Kasumi-1 (cell line): ENCODE measurements around the gene SLCO2A1.

Experiments
- DNase-seq, 2 experiments: peaks; one replicate each; lab custom pipeline; 2025; lab: John Stamatoyannopoulos, UW

Gene SLCO2A1

DNA sequence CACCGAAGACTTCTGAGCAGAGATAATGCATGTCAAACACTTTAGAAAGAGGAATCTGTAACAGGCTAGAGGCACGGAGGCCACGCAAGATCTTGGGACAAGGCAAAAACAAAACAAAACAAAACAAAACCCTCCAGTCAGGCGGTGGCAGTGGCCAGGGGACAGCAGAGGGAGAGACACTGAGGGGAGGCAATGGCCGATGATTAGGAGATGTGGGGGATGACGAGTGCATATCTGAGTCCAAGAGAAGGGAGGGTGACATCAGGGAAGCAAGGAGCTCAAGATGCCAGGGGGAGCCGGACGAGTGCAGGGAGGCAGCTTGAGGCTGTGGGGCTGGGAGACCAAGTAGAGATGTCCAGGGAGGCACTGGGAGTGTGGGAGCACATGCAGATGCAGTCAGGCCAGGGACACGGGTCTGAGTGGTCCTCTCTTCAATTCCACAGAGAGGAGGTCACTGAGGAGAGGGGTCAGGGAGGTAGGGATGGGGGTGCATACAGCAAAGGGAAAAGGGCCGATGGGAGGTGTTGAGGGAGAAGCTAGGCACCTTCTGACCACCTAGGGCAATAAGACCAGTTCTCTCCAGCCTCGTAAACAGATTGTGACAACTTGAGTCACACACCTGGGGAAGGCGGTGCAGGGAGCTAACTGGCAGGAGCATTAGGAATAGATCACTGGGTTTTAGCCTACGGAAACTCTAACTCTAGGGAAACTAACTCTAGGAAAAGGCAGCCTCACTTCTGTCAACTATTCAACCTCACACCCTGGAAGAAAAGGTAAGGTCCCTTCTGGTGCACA, 29.6 kb downstream of the SLCO2A1 start:
- no peak for DNase-seq

DNA sequence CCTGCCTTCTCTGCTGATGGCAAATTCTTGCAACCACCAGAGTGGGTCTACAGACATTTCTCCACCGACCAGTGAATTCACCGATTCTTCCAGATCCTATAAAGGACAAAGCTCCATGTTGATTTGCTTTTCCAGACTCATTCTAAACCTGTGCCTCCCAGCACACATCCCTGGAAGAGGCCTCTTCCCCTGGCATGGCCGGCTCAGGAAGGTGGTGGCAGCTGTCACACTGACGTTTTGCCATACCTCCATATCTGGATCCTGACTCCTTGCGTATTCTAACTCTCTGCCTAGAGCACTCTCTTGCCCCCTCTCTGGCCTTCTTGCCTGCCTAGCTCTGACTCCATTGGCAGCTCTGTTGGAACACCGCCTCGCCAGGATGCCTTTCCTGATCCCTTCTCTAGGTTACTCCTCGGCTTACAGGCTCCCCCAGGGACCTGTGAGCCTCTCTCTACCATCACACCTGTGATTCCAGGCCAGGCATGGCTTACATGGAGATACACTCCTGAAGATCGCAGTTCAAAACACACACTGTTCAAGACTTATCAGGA, 31.0 kb downstream of the SLCO2A1 start:
- DNase-seq, result no peak

DNA sequence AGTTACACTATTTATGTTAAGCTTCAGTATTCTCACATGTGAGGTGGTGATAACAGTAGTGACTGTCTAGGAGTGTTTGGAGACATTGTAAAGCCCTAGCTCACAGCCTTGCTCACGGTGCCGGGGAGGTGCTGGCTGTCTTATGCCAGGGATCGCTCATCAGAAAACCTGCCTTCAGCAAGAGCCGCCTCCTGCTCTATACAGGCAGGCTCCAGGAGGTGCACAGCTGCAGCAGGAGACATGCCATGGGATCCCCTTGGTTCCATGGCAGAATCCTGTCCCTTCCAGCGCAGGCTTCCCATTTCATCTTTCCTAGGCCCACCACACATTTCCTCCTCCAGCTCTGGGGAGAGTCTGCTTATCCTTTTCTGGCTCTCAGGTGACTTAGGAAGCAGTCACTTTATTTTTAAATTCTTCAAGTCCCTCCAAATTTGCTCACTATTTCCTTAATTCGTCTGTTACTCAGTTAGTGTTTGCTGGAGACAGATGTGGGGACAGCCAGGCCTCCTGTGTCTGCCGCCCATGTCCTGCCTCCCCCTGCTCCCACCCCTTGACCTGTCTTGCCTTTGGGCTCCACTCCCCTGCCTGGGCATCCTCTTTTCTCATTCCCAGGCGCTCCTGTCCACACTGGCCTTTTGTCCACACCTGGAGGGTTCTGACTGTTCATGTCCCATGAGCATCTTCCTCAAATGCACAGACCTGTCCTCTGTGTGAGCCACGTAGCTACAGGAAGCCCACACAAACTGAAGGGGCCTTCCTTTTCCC, 31.7 kb downstream of the SLCO2A1 start:
- no peak for DNase-seq

DNA sequence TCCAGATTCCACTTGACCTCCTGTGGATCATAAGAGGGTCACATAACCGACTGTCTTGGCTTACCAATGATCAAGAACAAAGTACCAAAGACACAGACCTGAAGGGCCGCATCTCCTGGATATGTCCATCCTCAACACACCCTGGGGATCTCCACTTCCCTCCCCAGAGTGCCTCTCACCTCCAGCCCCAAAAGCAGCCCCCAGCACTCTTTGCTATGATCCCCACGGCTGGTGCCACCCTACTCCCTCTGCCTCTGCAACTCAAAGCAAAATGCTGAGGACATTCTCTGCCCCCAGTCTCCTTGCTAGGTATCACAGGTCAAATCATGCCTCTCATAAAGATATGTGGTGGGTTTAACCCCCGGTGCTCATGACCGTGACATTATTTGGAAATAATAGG, 32.7 kb downstream of the SLCO2A1 start:
- no peak for DNase-seq

DNA sequence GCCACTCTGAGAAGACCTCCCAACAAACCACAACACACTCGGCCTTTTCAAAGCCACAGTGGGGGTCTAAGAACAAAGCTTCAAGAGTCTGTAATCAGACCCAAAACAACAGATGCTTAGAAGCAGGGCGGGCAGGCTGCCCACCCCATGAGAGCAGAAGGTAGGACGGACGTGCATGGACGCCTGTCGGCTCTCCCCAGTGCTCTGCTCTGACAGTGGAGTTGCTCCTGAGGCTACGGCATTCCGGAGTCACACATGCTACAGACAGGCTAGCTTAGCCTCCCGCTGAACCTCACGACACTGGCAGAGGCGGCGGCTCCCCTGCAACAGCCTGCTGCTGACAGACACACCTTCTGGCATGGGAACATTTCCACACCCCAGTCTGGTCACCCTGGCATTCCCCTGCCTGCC, 33.5 kb downstream of the SLCO2A1 start:
- DNase-seq, result no peak

DNA sequence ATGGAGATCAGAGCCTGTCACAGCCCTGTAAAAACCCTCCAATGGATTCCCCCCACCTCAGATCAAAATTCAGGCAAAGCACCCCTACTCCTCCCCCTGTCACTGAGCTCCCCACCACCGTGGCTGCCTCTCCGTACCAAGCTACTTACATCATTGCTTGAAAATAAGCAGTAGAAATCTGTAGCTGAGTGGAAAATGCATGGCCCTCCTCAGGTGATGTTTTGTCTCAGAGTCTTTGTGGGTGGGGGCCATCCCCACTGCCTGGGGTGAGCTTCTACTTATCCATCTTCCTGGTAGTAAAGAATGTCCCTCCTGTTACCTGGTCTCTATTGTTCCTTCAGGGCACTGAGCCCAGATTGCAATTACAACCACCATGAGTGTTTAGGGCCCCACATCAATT, 34.5 kb downstream of the SLCO2A1 start:
- no peak for DNase-seq

DNA sequence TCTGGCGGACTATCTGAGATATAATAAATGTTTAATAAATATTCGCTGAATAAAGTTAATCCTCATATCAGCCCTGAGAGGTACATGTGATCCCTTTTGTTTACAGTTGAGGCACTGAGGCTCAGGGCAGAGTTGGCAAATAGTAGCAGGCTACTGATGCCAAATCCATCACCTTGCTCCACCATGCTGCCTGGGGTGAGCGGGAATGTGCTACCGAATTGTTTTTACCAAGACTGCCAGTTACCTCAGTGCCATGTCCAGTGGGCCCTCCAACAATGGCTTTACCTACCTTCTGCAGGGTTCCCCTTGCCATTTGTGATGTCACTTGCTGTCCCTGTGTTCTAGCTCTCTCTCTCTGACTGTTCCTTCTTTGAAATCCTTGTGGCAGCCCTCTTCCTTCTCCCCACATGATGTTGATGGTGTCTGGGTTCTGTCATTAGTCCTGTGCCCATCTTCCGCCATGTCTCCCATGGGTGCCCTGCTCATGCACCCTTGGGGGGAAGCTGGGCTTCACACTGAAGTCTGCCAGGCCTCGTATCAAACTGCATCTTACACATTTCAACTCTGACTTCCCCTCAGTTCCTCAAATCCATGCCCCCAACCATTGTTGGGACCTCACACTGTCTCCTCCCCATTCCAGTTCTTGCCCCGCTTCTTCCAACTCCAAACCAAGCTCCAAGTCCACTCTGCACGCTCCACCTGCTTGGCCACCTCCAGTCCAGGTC, 35.4 kb downstream of the SLCO2A1 start:
- DNase-seq, result no peak

DNA sequence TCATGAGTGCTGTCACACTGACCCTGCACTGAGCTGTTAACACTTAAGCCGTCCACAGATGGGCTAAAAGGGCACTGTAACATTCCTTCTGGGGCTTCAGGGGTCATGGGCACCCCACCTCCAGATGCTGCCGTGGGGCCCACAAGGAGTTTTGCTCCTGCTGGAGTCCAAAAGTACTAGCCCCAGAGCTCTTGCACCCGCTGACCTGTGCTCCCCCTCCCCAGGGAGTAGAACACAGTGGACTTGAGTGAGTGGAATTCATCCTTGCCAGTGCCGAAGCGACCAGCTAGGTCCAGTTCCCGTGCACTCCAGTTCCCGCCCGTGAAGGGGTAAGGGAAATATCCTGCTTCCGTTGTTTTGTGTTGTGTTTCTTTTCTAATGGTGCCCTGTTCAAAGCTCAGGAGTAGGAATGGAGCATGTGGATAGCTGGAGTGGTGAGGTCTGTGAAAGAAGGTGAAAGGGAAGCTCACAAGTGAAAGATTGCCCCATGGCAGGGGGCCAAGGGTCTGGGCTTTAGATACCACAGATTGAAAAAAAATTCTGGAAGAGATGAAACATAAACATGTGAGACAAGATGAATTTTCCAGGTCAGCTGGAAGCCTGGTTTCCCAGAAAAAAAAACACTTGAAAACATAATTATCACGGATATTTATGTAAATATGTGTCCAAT, 36.6 kb downstream of the SLCO2A1 start:
- DNase-seq, result no peak

DNA sequence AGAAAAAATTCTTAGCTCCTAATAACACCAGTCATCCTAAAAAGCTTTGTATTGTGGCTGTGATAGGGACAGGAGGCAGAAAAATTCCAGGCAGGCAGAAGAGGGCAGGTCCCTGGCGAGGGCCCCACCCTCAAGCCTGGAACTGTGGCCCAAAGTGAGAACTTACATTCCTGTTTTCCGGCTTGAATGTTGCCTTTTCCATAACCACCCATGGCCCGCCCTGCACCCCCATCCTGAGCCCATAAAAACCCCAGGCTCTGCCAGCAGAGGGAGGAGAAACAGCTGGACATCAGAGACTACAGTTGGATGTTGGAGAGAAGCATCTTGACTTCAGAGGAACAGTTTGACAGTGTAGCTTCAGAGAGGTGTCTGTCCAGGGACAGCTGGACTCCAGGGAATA, 37.3 kb downstream of the SLCO2A1 start:
- DNase-seq, result no peak

DNA sequence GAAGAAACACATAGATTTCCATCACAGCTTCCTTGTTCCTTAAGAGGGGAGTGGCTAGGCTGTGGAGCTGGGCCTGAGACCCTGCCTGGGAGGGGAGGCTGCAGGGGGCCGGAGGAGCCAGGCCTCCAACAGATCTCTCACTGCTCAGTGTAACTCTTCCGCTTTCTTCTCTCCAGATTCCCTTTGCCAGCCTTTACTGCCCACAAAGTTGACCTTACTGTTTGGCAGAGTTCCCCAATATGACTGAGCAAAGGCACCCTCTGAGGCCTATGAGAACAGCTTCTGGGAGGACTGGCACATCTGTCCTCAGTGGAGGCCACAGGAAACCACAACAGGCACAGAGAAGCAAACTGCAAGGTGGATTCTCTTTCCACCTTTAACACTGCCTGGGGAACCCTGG, 38.1 kb downstream of the SLCO2A1 start:
- peak; percentile 90 to 94 for DNase-seq

DNA sequence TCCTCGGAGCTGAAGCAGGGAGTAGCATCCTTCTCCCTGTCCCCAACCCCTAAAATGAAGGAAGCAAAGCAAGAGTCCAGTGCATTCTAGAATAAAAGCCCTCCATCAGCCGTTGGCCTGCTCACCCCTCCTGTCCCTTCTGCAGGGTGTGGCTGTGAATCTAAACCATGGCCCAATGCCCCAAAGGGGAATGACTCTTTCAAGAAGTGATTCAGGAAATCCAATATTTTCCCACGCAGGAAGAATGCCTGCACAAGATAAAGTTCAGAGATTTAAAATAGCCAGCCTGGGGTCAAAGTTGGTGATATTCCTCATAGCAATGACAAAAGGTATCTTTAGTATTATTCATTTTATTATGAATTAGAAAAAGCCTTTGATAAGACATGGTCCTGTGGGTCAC, 38.5 kb downstream of the SLCO2A1 start:
- DNase-seq, result no peak

DNA sequence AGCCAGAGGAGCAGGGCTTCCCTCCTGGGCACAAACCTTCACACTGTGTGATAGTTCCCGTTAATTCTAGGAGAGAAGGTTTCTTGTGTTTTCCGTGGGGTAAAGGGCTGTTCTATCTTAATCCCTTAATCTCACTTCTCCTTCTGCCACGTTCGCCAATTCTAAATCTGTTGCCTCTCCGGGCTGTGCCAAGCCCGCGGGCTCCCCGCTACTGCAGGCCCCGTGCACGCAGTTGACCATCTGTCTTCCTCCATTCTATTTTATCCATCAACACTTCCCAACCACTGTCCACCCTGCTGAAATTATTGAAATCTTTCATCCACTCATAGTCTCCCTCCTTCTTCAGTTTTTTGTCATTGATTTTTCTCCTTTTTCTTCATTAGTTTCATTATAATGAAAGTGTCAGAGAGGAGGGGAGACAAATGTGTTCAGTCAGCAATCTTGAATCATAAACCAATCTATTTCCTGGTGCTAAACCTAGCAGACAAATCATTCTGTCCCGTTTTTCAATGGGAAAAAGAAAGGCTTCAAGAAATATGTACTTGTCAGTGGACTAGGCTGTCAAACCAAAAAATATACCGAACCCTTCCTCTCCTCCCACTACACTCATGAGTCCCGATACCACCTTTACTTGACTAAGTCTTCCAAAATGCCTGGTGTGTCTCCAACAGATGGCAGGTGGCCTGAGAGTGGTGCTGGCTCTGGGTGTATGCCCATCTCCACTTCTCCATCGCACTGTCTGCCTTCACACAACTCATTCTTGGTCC, 39.6 kb downstream of the SLCO2A1 start:
- DNase-seq, result no peak

DNA sequence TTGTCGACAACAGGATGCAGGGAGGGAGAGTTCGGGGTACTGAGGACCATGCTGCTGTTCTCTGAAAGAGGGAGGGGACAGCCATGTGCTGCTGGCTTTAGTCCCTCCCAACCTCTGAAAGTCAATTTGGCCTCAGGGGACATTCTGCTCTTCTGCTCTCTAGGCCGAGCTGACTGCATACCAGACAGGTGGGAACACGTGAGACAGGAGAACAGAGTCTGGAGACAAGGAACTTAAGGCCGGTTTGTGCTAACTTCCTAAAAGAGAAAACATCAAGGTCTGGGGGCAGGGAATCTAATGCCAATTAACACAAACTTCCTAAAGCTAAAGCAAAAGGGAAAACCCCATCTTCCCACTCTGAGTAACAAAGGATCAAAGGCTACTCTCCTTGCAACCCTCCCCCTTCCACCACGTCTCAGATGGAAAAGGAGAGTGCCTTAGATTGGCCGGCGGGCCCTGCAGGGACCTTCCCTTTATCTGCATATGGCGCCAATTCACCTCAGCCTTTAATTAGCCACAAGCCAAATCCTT, 41.0 kb downstream of the SLCO2A1 start:
- DNase-seq, result no peak

DNA sequence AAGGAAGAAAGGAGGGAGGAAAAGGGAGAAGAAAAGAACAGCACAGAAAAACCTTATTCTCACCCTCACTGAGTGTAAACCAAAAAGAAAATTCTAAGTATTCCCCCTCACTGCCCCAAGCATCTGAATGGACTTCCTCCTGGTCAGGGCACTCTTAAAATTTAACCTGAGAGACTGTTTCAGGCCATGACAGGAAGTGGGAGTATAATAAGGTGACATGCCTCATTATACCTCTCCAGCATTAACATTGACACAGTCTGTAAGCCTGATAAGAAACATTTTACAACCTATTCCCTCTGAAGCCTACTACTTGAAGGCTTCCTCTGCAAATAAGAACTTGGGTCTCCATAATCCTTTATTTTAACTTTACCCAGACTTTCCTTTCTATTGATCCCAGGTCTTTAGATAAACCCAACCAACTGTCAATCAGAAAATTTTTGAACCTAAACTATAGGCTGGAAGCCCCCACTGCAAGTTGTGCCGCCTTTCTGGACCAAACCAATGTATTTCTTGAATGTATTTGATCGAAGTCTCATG, 41.7 kb downstream of the SLCO2A1 start:
- no peak for DNase-seq

DNA sequence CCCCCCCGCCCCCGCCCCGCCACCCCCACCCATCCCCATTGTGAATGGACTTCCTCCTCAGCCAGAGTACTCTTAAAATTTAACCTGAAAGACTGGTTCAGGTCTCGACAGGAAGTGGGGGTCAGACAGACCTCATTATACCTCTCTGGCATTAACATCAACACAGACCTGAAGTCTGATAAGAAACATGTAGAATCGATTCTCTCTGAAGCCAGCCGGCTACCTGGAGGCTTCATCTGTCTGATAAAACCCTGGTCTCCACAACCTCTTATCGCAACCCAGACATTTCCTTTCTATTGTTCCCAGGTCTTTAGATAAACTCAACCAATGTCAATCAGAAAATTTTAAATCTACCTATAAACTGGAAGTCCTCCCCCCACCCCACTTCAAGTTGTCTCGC, 42.6 kb downstream of the SLCO2A1 start:
- DNase-seq, result no peak

DNA sequence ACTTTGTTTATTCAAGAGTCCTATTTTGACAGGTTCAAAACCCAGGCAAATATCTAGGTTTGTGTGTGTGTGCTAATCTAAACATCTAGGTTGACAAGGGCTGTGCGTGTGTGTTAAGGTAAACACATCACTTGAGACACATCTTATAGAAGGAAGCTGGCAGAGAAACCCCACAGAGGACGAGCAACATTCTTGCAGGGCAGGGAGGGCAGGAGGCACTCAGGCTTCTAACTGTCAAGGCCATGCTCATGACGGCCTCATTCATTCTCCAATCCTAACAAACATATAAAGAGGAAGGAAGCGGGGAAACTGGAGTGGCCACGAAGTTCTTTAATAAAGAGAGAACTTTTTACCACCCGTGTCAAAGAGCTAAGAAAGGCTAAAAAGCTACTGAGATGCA, 43.4 kb downstream of the SLCO2A1 start:
- DNase-seq, result peak; percentile 86 to 87

DNA sequence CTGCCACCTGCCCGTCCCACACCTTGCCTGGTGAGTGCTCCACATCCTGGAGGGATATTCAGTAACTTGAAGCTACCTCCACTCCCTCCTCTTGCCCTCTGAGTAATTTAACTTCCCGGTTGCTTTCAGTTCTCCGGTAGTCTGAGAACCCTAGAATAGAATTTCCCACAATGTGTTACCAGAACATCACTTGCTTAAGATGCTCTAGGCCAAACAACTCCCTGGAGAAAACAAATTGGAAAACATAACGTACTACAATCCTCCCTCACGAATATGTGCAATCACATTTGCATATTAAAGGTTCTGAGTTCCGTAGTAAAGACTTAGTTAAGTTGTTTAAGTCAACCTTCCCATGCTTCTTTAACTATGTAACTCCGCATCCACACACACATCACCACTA, 44.8 kb downstream of the SLCO2A1 start:
- DNase-seq, result no peak

DNA sequence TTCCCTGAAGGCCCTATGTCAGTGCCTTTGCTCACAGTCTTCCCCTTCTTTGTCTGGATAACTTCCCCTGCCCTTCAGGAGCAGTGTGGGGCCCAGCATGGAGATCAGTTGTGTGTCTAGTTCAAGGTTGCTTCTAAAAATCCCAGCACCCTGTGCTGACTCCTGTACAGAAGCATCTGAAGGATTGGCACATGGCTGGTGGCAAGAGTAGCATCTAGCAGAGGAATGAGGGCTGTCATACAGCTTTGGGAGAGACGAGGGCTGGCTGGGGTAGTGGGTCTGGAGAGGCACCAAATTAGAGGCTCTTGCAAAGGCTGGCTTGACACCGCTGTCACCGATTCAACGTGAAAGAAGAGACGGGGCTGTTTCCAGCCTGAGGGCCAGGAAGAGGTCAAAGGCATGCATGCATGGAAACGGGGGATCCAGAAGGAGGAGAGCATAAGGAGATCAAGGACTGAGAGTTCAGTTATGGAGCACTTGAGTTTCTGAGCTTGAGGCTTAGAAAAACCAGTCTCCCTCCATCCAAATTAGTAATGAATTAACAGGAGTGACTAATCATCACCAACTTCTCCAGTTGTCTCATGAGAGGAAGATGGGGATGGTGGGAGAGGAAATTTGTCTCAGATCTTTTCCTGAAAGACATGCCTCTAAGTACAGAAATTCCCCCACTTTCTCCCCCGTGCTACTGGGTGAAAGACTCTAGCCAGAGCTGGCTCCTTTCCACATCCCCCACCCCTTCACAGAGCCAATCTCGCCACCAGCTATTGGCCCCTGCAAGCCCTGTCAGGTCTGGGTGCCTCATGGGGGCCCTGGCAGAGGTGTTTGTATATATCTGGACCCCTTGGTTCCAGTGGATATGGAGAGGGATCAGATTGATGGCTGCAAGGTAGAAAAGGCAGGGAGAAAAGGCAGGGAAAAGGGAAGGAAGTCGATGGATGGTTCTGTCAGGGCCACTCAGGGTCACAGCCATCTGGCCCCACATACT, 45.9 kb downstream of the SLCO2A1 start:
- no peak for DNase-seq

DNA sequence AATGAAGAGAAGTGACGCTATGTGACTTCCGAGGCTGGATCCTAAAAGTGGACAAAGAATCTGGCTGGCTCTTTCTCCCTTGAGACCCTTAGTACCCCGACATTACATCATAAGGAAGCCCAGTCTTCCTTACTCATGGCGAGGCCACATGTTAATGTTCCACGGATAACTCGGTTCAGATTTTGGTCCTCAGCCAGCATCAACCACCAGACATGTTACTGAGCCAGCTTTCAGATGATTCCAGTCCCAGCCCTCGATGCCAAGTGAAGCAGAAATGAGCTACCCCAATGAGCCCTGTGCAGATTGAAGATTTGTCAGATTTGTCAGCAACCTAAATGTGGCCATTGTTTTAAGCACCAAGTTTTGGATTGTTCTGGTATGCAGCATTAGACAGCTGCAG, 46.6 kb downstream of the SLCO2A1 start:
- DNase-seq, result no peak
